H4 (cell line): ENCODE data around the gene USP28. TPM values are rescaled to one million over a fixed set of nuclear protein-coding genes. Genes with fewer than 3 reads are reported as not detected.
"Not testable (repeated sequence)": the region's sequence is repeated elsewhere in the genome, so short reads cannot be mapped to it uniquely, and the experiment has no call there.

Experiments
- DNase-seq: peaks from one replicate; pipeline ENCODE4 v3.0.0-alpha.2; 2015; ENCODE audit warnings: low spot score
- total RNA-seq: library from RNA; depleted of rRNA; stranded (reverse); fragments of >200 nt; shearing (Covaris generic); gene quantifications from 2 replicates; pipeline ENCODE4 v1.2.3, GENCODE V29; 2014; rRNA removed

USP28 gene
- total RNA-seq = 20.5 and 32.0 TPM in 2 replicates

GRCh38 chr11:113875234-113876073, at the start of gene USP28:
Gene USP28, minus strand, starts transcription at chr11:113875572. Its CDS starts 71 bp downstream, at chr11:113875501.
- peak; percentile 91 for DNase-seq

- DNase-seq = no peak
These were observed 48.2 kb upstream of the USP28 start for GRCh38 chr11:113923572-113923971.

- not testable (repeated sequence) for DNase-seq
These were observed 36.1 kb upstream of the USP28 start for GRCh38 chr11:113911491-113911890.

GRCh38 chr11:113908098-113908497, 32.7 kb upstream of the USP28 start:
- DNase-seq = no peak

GRCh38 chr11:113907681-113908080, 32.3 kb upstream of the USP28 start:
- DNase-seq = no peak

- DNase-seq = no peak
These were observed 31.8 kb upstream of the USP28 start for GRCh38 chr11:113907152-113907551.

GRCh38 chr11:113906516-113906915, 31.1 kb upstream of the USP28 start:
- DNase-seq = no peak

- peak; percentile 58 for DNase-seq
These were observed 30.7 kb upstream of the USP28 start for GRCh38 chr11:113906038-113906437.

GRCh38 chr11:113904379-113905101, 29.2 kb upstream of the USP28 start, which contains the start of gene HTR3B:
Gene HTR3B, plus strand, starts transcription at chr11:113904796. Its CDS starts 138 bp downstream, at chr11:113904934.
- no peak for DNase-seq

GRCh38 chr11:113901141-113901540, 25.8 kb upstream of the USP28 start:
- no peak for DNase-seq

GRCh38 chr11:113896156-113896879, 20.9 kb upstream of the USP28 start:
- DNase-seq = peak; percentile 21

GRCh38 chr11:113895367-113896155, 20.2 kb upstream of the USP28 start:
- DNase-seq = no peak

- no peak for DNase-seq
These were observed 19.1 kb upstream of the USP28 start for GRCh38 chr11:113894421-113894996.

- DNase-seq = no peak
These were observed 13.5 kb upstream of the USP28 start for GRCh38 chr11:113888848-113889247.

- DNase-seq = peak; percentile 32
These were observed 10.5 kb upstream of the USP28 start for GRCh38 chr11:113885897-113886296.

GRCh38 chr11:113884361-113884836, 9.0 kb upstream of the USP28 start:
- DNase-seq = peak; percentile 52

- no peak for DNase-seq
These were observed 6.5 kb upstream of the USP28 start for GRCh38 chr11:113881856-113882255.

- DNase-seq = no peak
These were observed 5.6 kb upstream of the USP28 start for GRCh38 chr11:113880971-113881370.

GRCh38 chr11:113879446-113879845, 4.1 kb upstream of the USP28 start:
- not testable (repeated sequence) for DNase-seq

- DNase-seq = no peak
These were observed 2.3 kb upstream of the USP28 start for GRCh38 chr11:113877670-113878055.
